ENCODE results near the gene DSC3.

- TF ChIP-seq ZNF274 (IDR thresholded peaks at IDR 0.05; ENCODE audit: low read depth, low read length): no peak
- TF ChIP-seq SUZ12 (IDR thresholded peaks at IDR 0.05; ENCODE audit: extremely low read depth, insufficient read depth, insufficient read length): no peak
- no peak for TF ChIP-seq YY1 (IDR thresholded peaks at IDR 0.05; ENCODE audit: insufficient read depth, insufficient read length)
Observed at GRCh38 chr18:30971338-30971956, 71.1 kb downstream of the DSC3 start.

Data from NT2/D1 (cell line).